ENCODE measurements around the gene SSBP3.

SSBP3 gene

DNA sequence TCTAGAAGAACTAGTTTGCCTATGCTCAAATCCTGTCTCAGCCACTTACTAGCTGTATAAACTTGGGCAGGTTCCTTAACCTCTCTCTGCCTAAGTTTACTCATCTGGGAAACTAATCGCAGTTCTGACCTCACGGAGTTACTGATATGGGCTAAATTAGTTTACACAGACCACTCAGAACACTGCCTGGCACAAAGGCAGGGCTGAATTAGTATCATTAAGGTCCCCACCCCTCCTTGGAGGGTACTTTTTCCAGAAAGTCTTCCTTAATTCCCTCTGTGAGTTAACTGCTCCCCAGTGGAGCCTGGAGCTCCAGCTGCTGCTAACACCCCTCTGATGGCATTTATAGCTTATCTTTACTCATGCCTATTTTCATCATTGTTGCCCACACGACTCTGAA is 40.3 kb downstream of the SSBP3 start:
- TF ChIP-seq Cebpa-rat (IDR thresholded peaks at IDR 0.05): no peak
- Histone ChIP-seq H3K9me3 (no peaks in the 10 kb centered on the region), H3K27me3 (no peaks in the 10 kb centered on the region), H3K36me3 (peaks cover 60% of the 10 kb centered on the region), H3K4me2 (no peak overlapping the region), H3K27ac (no peak overlapping the region), H3K4me1 (peaks cover 46% of the 10 kb centered on the region), H4K20me1 (peaks cover 99% of the 10 kb centered on the region), H3K9ac (no peak overlapping the region), H3K4me3 (no peak overlapping the region)

DNA sequence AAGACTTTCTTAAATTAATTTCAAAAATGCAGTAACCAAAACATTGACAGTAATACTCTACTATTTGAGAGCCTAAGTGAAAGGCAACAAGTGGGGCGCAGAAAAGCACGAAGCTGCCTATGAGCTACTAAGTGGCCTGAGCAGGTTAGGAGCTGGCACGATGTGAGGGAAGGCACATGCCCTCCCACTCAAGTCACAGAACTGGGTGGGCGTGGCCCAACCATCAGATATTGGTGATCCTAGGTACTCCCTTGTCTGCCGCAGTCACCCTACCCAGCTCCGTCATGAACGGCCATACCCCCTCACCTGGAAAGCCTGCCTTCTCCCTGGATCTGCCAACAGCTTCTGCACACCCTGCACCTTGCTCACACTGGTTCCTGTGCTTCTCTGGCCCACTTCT is 40.8 kb downstream of the SSBP3 start:
- H3K4me3 ChIP-seq: no peak overlapping the region
- peaks cover 57% of the 10 kb centered on the region for H3K36me3 ChIP-seq
- no peak overlapping the region for H3K27ac ChIP-seq
- no peak overlapping the region for H3K9ac ChIP-seq
- no peak for TF ChIP-seq Cebpa-rat (IDR thresholded peaks at IDR 0.05)
- peaks cover 99% of the 10 kb centered on the region for H4K20me1 ChIP-seq
- peaks cover 46% of the 10 kb centered on the region for H3K4me1 ChIP-seq
- no peaks in the 10 kb centered on the region for H3K9me3 ChIP-seq
- H3K27me3 ChIP-seq: no peaks in the 10 kb centered on the region
- no peak overlapping the region for H3K4me2 ChIP-seq

DNA sequence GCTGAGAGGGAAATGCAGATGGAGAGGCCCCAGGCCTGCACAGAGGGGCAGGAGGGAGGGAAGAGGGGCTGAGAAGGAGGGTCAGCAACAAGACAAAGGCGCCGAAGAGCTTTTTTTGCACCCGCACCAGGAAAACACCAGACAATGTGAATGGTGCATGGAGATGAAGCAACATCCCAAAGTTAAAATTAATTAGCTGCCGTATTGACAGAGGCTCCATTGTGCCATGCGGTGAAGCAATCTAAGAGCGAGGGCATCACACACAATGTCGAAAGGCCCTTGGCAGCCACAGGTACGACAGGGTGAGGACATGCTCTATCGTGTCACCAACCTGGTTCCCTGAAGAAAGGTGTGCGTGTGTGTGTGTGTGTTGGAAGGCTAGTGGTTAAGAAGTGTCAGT is 41.2 kb downstream of the SSBP3 start:
- Histone ChIP-seq H3K4me1 (peaks cover 46% of the 10 kb centered on the region), H3K27ac (no peak overlapping the region), H3K9me3 (no peaks in the 10 kb centered on the region), H3K36me3 (peaks cover 57% of the 10 kb centered on the region), H3K4me2 (peak overlapping the region; percentile 20), H4K20me1 (peaks cover 99% of the 10 kb centered on the region), H3K4me3 (no peak overlapping the region), H3K9ac (no peak overlapping the region), H3K27me3 (no peaks in the 10 kb centered on the region)
- no peak for TF ChIP-seq Cebpa-rat (IDR thresholded peaks at IDR 0.05)

DNA sequence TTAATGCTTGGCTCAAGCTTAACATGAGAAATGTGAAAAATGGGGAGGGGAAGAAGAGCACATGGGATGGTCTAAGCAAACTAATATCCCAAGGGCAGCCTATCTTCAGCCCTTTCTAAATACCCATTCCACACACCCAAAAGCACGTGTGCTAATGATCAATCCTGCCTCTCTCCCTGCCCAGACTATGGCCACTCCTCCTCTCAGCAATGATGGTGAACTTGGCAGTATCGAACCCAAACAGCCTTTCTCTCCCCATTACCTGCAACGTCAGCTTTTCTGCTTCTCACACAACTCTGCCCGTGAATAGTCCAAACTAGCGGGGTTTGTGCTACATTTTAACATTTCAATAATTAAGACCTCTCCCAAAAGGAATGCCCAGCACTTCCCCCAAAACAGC is 41.6 kb downstream of the SSBP3 start:
- no peaks in the 10 kb centered on the region for H3K9me3 ChIP-seq
- H3K36me3 ChIP-seq: peaks cover 57% of the 10 kb centered on the region
- H3K27ac ChIP-seq: no peak overlapping the region
- peaks cover 99% of the 10 kb centered on the region for H4K20me1 ChIP-seq
- H3K27me3 ChIP-seq: no peaks in the 10 kb centered on the region
- H3K9ac ChIP-seq: no peak overlapping the region
- H3K4me1 ChIP-seq: peaks cover 46% of the 10 kb centered on the region
- TF ChIP-seq Cebpa-rat (IDR thresholded peaks at IDR 0.05): no peak
- peak overlapping the region; percentile 20 for H3K4me2 ChIP-seq
- H3K4me3 ChIP-seq: no peak overlapping the region

DNA sequence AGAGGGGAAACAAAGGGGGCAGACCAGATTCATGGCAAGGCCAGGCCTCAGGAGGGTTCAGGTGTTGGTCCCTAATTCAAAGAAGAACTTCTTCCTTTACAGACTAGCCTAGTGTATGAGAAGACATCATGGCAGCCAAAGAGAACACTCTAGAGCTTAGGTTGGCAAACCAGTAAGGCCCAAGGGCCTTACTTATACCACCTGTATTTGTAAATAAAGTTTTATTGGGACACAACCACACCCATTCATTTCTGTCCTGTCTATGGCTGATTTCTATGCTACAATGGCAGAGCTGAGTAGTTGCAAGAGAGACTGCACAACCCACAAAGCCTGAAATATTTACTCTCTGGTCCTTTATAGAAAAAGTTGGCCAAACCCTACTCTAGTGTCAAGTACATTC is 42.3 kb downstream of the SSBP3 start:
- no peak overlapping the region for H3K4me3 ChIP-seq
- no peak for TF ChIP-seq Cebpa-rat (IDR thresholded peaks at IDR 0.05)
- no peaks in the 10 kb centered on the region for H3K9me3 ChIP-seq
- peaks cover 47% of the 10 kb centered on the region for H3K4me1 ChIP-seq
- H4K20me1 ChIP-seq: peaks cover 100% of the 10 kb centered on the region
- peaks cover 59% of the 10 kb centered on the region for H3K36me3 ChIP-seq
- H3K4me2 ChIP-seq: peak overlapping the region; percentile 20; the same call in 1 of the 2 replicates
- H3K27me3 ChIP-seq: no peaks in the 10 kb centered on the region
- no peak overlapping the region for H3K9ac ChIP-seq
- H3K27ac ChIP-seq: no peak overlapping the region

DNA sequence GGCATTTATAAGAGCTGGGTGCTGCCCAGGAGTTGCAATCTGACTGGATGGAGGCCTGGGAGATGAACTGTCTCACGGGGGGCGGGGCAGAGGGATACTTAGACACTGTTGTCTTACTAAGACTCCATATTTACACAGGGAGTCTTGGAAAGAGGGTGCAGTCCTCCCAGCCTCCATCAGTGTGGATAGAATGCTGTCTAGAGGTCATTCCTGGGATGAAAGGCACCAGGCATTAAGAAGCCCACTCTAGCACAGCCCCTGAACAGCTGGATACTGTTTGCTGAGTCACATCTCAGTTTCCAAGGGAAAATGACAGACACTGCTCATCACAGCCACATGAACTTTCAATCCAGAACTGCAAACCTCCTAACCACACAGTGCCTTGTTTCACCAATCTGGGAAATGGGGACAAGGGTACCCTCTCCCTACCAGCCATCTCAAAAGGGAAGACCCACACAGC is 43.3 kb downstream of the SSBP3 start:
- no peak for TF ChIP-seq Cebpa-rat (IDR thresholded peaks at IDR 0.05)
- Histone ChIP-seq H4K20me1 (peaks cover 100% of the 10 kb centered on the region), H3K4me1 (peaks cover 57% of the 10 kb centered on the region), H3K4me3 (no peak overlapping the region), H3K27ac (no peak overlapping the region), H3K27me3 (no peaks in the 10 kb centered on the region), H3K9me3 (no peaks in the 10 kb centered on the region), H3K36me3 (peaks cover 59% of the 10 kb centered on the region), H3K9ac (0 out of 2 replicates have a peak overlapping the region, but pooled peaks have one; percentile 22), H3K4me2 (peak overlapping the region; percentile 33)

DNA sequence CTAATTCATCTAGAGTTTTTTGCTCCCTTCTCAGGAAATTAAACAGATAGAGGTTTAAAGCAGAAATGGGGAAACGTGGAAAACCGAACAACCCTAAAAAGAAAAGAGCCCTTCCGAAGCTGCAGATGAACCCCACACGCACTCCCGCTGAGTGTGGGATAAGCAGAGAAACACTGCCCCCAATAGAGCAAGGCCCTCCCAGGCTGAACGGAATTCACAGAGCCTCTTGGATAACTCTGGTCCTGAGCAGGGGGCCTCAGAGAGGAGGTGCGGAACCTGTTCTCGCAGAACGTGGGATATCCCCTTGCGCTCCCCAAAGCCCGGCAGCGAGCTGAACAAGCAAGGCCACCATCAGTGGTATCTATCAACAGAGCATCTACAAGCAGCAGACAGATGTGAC is 44.9 kb downstream of the SSBP3 start:
- peaks cover 51% of the 10 kb centered on the region for H3K36me3 ChIP-seq
- no peaks in the 10 kb centered on the region for H3K9me3 ChIP-seq
- H3K4me1 ChIP-seq: peaks cover 72% of the 10 kb centered on the region
- no peak overlapping the region for H3K4me3 ChIP-seq
- no peak overlapping the region for H3K9ac ChIP-seq
- no peaks in the 10 kb centered on the region for H3K27me3 ChIP-seq
- H3K4me2 ChIP-seq: no peak overlapping the region
- TF ChIP-seq Cebpa-rat (IDR thresholded peaks at IDR 0.05): no peak
- peaks cover 100% of the 10 kb centered on the region for H4K20me1 ChIP-seq
- H3K27ac ChIP-seq: no peak overlapping the region

DNA sequence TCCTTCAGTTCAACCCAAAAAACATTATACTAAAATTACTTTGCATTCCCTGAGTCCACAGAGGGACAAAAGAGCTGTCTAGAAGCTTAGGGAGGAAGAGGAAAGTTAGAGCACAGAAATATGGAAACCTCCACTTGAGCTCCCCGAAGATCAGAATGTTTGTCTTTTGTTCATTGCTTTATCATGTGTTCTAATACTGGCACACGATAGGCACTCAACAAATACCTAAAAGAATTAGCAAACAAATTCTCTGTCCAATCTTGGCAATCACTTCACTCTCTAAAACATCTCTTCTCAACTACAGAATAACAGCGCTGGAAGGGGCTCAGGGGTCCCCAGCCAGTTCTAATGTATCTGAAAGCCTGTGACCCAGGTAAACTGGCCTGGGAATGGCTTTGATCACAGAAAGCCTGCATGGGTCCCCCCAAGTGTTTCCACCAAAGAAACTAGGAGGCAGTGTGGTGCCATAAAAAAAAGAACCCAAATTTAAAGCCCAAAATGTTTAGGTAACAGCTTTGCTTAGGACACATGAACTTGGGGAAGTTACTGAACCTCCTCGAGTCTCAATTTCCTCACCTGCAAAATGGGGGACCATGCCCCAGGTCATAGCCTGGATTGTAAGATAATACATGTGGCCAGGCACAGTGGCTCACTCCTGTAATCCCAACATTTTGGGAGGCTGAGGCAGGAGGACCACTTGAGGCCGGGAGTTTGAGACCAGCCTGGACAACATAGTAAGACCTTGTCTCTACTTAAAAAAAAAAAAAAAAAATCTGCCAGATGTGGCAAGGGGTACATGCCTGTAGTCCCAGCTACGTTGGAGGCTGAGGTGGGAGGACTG is 45.8 kb downstream of the SSBP3 start:
- Histone ChIP-seq H3K36me3 (peaks cover 42% of the 10 kb centered on the region), H3K27ac (no peak overlapping the region), H3K27me3 (no peaks in the 10 kb centered on the region), H3K4me1 (peaks cover 74% of the 10 kb centered on the region), H3K9ac (no peak overlapping the region), H3K4me2 (no peak overlapping the region), H3K9me3 (no peaks in the 10 kb centered on the region), H3K4me3 (no peak overlapping the region), H4K20me1 (peaks cover 100% of the 10 kb centered on the region)
- no peak for TF ChIP-seq Cebpa-rat (IDR thresholded peaks at IDR 0.05)

DNA sequence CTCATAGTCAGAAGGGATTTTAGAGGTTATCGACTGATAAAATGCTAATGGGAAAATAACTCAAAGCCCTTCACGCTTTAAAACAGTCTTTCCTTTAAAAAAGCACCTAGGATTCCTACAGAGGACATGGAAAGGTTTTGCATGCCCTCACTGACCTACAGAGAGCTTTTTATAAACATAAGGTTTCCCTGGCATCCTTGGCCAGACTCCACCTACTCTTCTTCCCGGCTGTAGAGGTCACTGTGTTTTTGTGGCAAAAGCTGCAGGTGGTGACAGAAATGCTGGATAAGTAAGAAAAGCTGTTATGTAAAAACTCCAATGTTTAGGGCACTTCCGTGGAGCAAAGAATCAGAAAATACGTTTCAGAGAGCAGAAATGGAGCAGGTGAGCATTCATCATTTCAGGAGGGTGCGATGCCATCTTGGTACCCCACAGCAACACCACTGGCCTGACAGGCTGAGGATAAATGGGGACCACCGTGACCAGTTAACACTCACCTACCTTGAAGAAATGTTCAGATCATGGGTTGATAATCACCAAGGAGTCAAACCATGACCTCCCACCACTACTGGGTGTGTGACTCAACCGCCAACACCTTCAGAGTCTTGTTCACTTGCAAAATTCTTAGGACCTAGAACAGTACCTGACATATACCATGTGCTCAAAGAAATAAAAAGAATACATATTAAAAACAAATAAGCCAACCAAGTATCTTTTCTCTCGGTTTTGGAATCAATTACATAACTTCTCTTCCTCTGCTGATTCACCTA is 46.6 kb downstream of the SSBP3 start:
- Histone ChIP-seq H3K4me3 (no peak overlapping the region), H3K4me2 (no peak overlapping the region), H3K27me3 (no peaks in the 10 kb centered on the region), H3K9me3 (no peaks in the 10 kb centered on the region), H3K27ac (no peak overlapping the region), H3K4me1 (peaks cover 74% of the 10 kb centered on the region), H3K36me3 (peaks cover 34% of the 10 kb centered on the region), H3K9ac (no peak overlapping the region), H4K20me1 (peaks cover 100% of the 10 kb centered on the region)
- no peak for TF ChIP-seq Cebpa-rat (IDR thresholded peaks at IDR 0.05)
